HUES6 (cell line): ENCODE data around the gene IGF2R.
"Not testable (repeated sequence)": the region's sequence is repeated elsewhere in the genome, so short reads cannot be mapped to it uniquely, and the experiment has no call there.

ENCODE experiments used
- H3K27ac ChIP-seq: 2 replicates; pipeline ENCODE4 v1.7.0; 2013; ENCODE audit warnings: low read depth, mild to moderate bottlenecking, low read length, inconsistent platforms
- H3K27me3 ChIP-seq: 2 replicates; pipeline ENCODE4 v1.6.1; 2013; ENCODE audit warnings: low read length; ENCODE audit not compliant: control insufficient read depth, insufficient read depth
- H3K36me3 ChIP-seq: 2 replicates; pipeline ENCODE4 v1.6.1; 2013; ENCODE audit warnings: low read length; ENCODE audit not compliant: control insufficient read depth, insufficient read depth
- H3K4me1 ChIP-seq: 2 replicates; pipeline ENCODE4 v1.6.1; 2013; ENCODE audit warnings: low read length; ENCODE audit not compliant: control insufficient read depth, insufficient read depth
- H3K4me3 ChIP-seq: 2 replicates; pipeline ENCODE4 v1.5.1; 2013; ENCODE audit warnings: low read depth, low read length
- H3K9ac ChIP-seq: one replicate; pipeline ENCODE4 v1.6.1; 2013; ENCODE audit warnings: mild to moderate bottlenecking, low read length
- H3K9me3 ChIP-seq: 2 replicates; pipeline ENCODE4 v1.6.1; 2013; ENCODE audit warnings: low read depth, low read length; ENCODE audit not compliant: control insufficient read depth, insufficient read depth

Gene IGF2R

GRCh38 chr6:160081398-160081797 is 112.5 kb downstream of the IGF2R start:
- Histone ChIP-seq H3K27me3 (no peaks in the 10 kb centered on the region), H3K9me3 (no peaks in the 10 kb centered on the region), H3K36me3 (peaks cover 94% of the 10 kb centered on the region)

DNA sequence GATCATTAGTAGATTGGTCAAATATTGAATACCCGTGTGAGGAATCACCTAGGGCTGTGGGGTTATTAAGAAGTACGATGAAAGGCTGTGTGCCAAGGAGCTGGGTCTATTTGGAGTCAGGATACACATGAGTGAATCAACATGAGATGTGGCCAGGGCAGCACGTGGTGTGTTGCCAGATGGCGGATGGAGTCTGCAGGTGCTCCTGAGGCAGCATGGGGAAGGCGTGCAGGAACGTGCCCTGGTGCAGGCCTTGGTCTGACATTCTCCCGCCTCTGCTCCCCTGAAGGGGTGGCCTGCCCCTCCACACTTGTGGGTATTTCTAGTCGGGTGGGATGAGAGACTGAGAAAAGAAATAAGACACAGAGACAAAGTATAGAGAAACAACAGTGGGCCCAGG is 113.7 kb downstream of the IGF2R start:
- no peak overlapping the region for H3K9ac ChIP-seq
- no peaks in the 10 kb centered on the region for H3K4me1 ChIP-seq
- H3K27me3 ChIP-seq: no peaks in the 10 kb centered on the region
- H3K36me3 ChIP-seq: peaks cover 87% of the 10 kb centered on the region
- no peak overlapping the region for H3K27ac ChIP-seq
- H3K4me3 ChIP-seq: no peak overlapping the region
- no peaks in the 10 kb centered on the region for H3K9me3 ChIP-seq

More at GRCh38 chr6:160081398-160081797, 112.5 kb downstream of the IGF2R start:
- Histone ChIP-seq H3K4me1 (no peaks in the 10 kb centered on the region), H3K4me3 (no peak overlapping the region), H3K27ac (no peak overlapping the region), H3K9ac (no peak overlapping the region)

- no peak overlapping the region for H3K4me3 ChIP-seq
- H3K36me3 ChIP-seq: peaks cover 86% of the 10 kb centered on the region
- no peaks in the 10 kb centered on the region for H3K9me3 ChIP-seq
- H3K27me3 ChIP-seq: no peaks in the 10 kb centered on the region
- H3K9ac ChIP-seq: no peak overlapping the region
- no peaks in the 10 kb centered on the region for H3K4me1 ChIP-seq
- H3K27ac ChIP-seq: no peak overlapping the region
These were observed 115.4 kb downstream of the IGF2R start for GRCh38 chr6:160084198-160084776.

- no peak overlapping the region for H3K4me3 ChIP-seq
- H3K36me3 ChIP-seq: peaks cover 86% of the 10 kb centered on the region
- no peak overlapping the region for H3K27ac ChIP-seq
- no peaks in the 10 kb centered on the region for H3K9me3 ChIP-seq
- H3K9ac ChIP-seq: no peak overlapping the region
- no peaks in the 10 kb centered on the region for H3K27me3 ChIP-seq
- no peaks in the 10 kb centered on the region for H3K4me1 ChIP-seq
These were observed 116.3 kb downstream of the IGF2R start for GRCh38 chr6:160085226-160085625.

DNA sequence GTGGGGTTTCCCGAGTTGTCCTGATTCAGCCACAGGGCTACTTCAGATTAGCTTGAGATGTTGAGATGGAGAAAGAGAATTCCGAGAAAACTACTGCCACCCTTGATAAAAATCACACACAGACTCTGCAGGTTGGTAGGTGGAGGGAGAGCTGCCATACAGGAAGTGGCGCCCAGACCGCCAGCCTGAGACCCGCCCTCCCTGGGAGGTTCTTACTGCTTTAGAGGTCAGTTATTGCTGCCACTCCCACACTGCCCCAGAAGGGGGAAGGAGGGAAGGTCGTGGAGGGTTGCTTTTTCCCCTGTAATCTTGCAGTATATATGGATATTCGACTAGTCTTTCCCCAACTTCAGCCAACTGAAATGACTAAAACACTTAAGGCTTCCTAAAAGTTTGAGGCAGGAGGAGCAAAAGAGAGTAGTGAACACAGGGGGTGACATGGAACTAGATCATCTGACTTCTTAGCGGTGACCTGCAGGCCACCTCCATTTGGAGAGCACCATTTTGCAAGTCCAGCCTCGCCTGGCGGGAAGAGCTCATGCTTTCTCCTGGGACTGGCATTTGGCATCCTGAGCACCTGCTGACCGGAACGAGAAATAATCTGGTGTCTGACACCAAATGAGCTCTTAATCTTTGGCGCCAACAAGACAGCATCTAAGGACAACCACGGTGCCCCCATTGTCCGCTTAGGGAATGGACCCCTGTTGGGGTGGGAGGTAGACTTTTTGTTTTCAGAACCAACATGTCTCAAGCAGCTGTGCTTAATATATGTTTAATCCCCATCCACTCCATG is 117.0 kb downstream of the IGF2R start:
- no peaks in the 10 kb centered on the region for H3K27me3 ChIP-seq
- no peaks in the 10 kb centered on the region for H3K4me1 ChIP-seq
- no peak overlapping the region for H3K9ac ChIP-seq
- peaks cover 87% of the 10 kb centered on the region for H3K36me3 ChIP-seq
- no peak overlapping the region for H3K27ac ChIP-seq
- no peaks in the 10 kb centered on the region for H3K9me3 ChIP-seq
- H3K4me3 ChIP-seq: no peak overlapping the region

- peaks cover 87% of the 10 kb centered on the region for H3K36me3 ChIP-seq
- H3K27ac ChIP-seq: no peak overlapping the region
- H3K4me1 ChIP-seq: no peaks in the 10 kb centered on the region
- no peaks in the 10 kb centered on the region for H3K9me3 ChIP-seq
- no peak overlapping the region for H3K9ac ChIP-seq
- H3K4me3 ChIP-seq: no peak overlapping the region
- H3K27me3 ChIP-seq: no peaks in the 10 kb centered on the region
These were observed 117.9 kb downstream of the IGF2R start for GRCh38 chr6:160086754-160087153.

GRCh38 chr6:160088069-160088783 is 119.3 kb downstream of the IGF2R start:
- peaks cover 90% of the 10 kb centered on the region for H3K36me3 ChIP-seq
- no peaks in the 10 kb centered on the region for H3K27me3 ChIP-seq
- H3K9ac ChIP-seq: no peak overlapping the region
- no peak overlapping the region for H3K4me3 ChIP-seq
- H3K9me3 ChIP-seq: no peaks in the 10 kb centered on the region
- H3K4me1 ChIP-seq: no peaks in the 10 kb centered on the region
- no peak overlapping the region for H3K27ac ChIP-seq

DNA sequence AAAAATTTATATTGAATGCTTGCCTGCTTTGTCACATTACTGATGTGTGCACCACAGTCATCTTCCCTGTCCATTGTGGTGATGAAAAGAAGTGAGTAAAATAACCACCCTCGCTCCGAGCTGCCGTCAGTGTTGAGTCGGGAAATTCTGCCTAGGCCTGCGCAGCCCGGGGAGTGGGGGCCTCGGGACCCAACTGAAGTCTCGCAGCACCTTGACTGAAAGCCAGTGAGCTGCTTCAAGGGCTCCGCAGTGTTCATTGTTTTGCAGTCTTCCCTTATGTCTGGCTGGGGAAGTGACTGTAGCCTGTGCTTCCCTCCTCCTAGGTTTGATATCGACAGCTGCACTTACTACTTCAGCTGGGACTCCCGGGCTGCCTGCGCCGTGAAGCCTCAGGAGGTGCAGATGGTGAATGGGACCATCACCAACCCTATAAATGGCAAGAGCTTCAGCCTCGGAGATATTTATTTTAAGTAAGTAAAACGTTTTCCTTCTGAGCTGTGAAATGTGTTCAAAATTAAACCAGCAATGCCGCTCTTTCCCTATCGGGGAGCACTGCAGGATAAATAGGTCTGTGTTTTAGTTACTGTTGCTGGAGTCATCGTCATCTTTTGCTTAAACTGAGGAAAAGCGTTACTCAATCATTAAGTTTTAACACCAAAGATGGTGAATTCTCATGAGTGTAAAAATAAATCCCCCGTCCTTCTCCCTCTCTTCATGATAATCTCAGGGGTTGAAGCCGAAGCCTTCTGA is 120.1 kb downstream of the IGF2R start:
- H3K27me3 ChIP-seq: no peaks in the 10 kb centered on the region
- H3K4me3 ChIP-seq: no peak overlapping the region
- no peaks in the 10 kb centered on the region for H3K9me3 ChIP-seq
- no peak overlapping the region for H3K27ac ChIP-seq
- peaks cover 90% of the 10 kb centered on the region for H3K36me3 ChIP-seq
- no peaks in the 10 kb centered on the region for H3K4me1 ChIP-seq
- no peak overlapping the region for H3K9ac ChIP-seq

DNA sequence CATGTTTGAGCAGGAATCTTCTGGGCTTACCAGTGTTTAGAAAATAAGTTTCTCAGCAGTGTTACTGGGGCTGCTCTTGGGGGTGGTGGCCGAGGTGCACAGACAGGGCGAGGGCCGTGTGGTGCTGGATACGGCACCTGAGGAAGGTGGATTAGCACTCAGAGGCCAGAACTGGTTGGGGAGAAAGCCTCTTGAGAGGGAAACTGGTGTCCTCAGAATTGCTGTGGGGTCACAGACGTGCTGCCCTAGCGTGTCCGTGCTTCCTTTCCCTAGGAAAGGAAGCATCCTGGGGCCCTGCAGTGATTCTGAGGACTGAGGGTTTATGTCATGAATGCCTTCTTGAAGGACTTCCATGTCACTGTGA is 120.6 kb downstream of the IGF2R start:
- Histone ChIP-seq H3K36me3 (peaks cover 89% of the 10 kb centered on the region), H3K9me3 (no peaks in the 10 kb centered on the region), H3K27me3 (no peaks in the 10 kb centered on the region), H3K4me3 (no peak overlapping the region), H3K9ac (no peak overlapping the region), H3K27ac (no peak overlapping the region), H3K4me1 (no peaks in the 10 kb centered on the region)

DNA sequence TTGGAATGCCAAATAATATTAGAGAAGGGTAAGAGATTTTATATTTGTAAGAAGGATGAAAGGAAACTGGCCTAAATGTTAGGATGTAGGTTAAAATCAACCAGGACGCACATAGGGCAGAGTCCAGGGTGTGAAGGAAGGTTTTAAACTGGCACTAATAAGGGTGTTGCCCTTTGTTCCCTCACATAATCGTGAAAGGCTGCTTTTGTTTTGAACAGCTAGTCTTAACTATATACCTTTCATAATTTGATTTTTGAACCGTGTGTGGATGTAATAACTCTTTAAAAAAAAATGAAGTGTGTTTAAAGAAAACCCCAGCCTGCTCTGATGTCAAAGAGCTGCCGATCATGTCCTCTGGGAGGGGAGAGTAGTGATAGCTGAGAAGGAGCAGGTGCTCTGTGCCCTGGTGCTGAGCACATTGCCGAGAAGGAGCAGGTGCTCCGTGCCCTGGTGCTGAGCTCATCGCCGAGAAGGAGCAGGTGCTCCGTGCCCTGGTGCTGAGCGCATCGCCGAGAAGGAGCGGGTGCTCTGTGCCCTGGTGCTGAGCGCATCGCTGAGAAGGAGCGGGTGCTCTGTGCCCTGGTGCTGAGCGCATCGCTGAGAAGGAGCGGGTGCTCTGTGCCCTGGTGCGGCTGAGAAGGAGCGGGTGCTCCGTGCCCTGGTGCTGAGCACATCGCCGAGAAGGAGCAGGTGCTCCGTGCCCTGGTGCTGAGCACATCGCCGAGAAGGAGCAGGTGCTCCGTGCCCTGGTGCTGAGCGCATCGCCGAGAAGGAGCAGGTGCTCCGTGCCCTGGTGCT is 121.8 kb downstream of the IGF2R start:
- not testable (repeated sequence) for H3K27me3 ChIP-seq, H3K27ac ChIP-seq, H3K9me3 ChIP-seq, H3K9ac ChIP-seq, H3K4me3 ChIP-seq, H3K4me1 ChIP-seq
- peaks cover 86% of the 10 kb centered on the region for H3K36me3 ChIP-seq
